ENCODE results near the gene ZNF511.
A peak's percentile ranks its signal among the peaks of the same experiment; 100 is the strongest.

Gene ZNF511

DNA sequence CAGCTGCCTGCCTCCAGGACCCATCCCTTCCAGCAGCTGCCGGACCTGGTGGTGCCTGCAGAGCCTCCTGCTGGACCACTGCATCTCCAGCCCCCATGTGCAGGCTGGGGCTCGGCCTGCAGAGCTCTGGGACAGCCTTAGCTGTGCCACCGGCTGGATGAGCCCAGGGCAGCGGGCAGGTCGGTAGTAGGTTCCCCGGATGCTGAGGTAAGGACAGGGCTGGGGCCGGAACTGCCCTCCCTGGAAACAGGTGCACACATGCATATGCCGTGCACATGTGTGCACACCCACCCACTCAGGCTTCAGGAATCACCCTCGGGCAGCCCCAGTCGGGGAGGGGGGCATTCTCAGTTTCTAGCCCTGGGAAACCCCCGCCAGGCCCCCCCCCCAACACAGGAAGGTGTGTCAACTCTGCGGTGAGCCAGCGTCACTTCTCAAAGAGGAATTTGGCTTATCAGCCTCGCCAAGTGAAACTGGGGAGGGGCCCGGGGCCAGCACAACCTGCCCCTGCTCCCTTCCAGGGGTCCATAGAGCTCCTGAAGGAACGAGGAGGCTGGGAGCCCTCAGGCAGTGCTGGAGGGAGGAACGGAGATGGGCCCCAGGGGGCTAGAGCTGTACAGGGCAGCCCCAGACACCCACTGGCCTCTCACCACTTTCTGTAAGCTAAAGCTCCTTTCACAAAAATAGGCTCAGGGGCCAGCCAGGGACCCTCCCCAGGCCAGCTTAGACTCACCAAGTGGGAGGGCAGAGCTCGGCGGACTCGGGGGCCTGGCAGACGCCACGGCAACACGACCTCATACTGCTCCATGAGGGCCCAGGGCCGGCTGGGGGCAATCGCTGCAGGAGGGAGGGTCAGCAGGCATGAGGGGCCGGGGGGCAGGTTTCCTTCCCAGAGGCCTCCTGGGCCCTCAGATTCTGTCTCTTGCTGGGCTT lies 33.7 kb upstream of the ZNF511 start:
- peak; percentile 81 for DNase-seq (ENCODE audit: low read depth)

DNA sequence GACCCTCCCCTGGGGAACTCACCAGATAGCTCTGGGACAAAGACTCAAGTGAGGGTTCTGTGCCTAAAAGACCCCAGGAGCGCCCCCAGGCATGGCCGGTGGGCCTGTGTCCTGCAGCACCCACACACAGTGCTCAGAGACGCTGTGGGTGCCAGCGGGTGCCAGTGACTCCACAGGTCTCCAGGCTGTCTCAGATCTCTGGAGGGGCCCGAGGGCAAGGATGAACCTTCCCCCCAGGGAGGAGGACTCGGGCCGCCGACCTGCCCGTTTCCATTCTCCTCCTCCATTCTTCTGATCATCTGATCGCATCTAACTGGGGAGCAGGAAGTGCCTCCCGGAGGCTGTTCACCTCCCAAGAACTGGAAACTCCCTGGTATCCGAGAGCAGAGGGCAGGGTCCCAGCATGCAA lies 33.0 kb upstream of the ZNF511 start:
- DNase-seq (ENCODE audit: low read depth) = no peak

DNA sequence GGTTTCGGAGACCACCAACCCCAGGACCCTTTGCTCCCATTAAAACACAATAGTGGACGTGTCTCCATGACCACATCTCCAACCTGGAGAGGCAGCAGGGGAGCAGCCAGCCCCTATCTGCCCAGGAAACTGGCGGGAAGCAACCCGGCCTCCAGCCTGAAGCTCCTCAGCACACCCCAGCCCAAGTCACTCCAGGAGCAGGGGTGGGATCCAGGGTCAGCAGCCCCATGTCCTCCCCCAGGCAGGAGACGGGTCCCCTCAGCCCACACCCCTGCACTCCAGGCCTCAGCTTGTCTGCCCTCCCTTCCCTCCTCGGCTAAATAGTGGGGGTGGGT lies 32.6 kb upstream of the ZNF511 start:
- no peak for DNase-seq (ENCODE audit: low read depth)

DNA sequence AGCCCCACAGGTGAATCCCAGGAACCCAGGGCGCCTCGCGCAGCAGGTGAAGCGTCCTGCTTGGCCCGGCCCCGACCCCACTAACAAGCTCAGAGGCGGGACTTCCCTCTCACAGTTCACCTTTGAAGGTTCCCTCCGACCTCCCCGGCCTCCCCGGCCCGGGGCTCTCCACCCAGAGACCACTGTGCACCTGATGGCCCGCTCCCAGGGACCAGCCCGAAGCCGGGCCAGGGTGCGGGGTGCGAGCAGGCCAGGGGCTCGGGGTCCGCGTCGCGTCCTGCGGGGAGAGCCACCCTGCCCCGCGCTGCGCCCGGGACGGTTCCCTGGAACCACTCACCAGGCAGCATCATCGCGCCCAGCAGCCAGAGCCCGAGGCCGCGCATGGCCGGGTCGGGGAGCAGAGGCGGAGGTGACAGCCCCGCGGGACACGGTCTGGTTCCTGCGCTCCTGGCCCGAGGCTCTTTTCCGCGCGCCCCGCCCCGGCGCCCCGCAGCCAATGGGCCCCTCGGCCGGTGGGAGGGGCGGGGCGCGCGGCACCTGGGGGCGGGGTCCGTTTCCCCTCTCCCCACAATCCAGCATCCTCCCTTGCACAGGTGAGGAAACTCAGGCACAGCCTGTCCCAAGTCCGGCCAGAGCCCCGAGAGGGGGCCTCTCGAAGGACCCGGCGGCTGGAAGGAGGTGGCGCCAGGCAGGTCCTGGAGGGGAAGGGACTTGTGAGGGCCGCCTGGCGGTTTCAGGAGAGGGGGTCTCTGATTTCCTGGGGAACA lies 32.1 kb upstream of the ZNF511 start, which contains the start of gene ADAM8:
Gene ADAM8, minus strand, starts transcription at position 434 of the 767 bp plus-strand sequence. Its CDS starts 51 bp downstream, at position 383.
- no peak for DNase-seq (ENCODE audit: low read depth)

DNA sequence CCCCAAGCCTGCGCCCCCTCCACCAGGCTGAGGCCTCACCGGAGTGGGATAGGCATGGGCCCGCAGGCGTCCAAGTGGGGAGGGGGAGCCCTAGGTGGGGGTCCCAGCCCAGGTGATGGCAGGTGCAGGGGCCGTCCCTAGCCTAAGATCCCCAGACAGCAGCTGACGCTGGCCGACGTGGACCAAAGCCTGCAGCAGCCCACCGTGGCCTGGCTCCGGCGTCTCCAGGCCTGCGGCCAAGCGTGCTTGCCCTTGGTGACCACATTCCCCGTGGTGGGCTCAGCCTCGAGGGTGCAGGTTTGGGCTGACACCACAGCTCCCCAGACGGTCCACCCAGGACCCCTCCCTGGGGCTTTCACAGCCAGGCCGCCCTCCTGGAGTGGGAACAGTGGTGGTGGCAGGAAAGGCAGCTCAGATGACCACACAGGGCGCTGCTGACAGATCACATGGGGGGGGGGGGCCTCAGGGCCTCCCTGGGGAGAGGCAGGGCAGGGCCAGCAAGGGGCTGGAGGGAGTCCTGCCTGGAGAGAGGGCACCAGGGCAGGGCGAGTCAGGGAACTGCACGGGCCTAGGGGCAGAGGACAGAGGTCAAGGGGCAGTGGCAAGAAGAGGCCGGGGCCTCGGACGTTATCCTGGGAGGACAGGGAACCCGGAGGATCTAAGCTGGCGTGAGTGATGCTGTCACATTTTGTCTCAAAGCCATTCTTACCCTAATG lies 31.3 kb upstream of the ZNF511 start:
- DNase-seq (ENCODE audit: low read depth) = no peak

DNA sequence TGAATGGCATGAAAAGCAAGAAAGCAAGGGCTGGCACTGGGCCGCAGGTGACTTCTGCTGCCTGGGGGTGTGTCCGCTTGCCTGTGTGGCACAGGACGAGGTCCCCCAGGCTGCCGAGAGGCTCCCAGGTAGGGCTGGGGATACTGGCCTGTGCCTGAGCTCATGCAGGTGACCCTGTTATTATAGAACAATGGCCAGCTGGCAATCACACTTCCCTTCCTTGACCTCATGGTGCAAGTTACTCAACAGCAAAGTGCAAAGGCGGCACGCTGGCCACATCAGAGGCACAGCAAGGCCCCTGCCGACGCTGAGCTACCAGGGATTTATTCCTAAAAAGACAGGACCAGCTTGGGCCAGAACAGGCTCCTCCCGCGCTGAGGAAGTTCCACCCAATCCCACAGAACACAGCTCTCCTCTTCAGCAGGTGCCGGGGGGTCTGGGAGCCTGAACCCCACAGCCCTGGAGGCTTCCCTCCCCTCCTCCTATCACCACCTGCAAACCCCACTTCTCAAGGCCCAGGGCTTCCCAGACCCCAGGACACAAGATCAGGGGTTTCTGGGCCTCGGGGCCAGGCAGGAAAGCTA lies 30.6 kb upstream of the ZNF511 start:
- no peak for DNase-seq (ENCODE audit: low read depth)

DNA sequence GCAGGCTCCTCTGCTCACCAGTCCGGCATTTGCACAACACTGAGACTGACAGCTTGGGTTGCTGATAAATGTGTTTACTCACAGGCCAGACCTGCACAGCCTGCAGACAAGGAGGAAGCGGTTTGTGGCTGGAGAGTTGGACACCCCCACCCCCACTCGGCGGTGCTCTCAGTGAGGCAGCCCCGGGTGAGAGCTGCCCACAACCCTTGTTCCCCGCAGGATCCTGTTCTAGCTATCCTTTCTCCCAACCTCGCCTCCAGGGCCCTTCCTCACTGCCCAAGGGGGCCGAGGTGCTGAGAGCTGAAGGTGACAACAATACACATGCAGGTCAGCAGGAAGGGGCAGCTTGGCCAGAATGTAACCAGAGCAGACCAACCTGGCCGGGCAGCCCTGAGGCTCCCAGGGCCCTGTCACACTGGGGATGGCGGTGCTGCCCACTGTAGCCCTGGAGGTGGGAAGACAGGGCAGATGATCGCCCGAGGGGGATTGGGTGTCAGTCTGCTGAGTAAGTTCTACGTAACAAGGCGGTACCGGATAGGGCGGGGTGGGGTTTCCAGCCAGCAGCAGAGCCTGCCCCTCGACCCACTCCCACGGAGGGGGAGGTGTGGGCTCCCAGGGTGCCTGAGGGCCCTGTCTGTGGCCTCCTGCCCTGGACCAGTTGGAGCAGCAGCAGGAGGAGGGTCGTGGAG lies 30.0 kb upstream of the ZNF511 start:
- DNase-seq (ENCODE audit: low read depth) = no peak

DNA sequence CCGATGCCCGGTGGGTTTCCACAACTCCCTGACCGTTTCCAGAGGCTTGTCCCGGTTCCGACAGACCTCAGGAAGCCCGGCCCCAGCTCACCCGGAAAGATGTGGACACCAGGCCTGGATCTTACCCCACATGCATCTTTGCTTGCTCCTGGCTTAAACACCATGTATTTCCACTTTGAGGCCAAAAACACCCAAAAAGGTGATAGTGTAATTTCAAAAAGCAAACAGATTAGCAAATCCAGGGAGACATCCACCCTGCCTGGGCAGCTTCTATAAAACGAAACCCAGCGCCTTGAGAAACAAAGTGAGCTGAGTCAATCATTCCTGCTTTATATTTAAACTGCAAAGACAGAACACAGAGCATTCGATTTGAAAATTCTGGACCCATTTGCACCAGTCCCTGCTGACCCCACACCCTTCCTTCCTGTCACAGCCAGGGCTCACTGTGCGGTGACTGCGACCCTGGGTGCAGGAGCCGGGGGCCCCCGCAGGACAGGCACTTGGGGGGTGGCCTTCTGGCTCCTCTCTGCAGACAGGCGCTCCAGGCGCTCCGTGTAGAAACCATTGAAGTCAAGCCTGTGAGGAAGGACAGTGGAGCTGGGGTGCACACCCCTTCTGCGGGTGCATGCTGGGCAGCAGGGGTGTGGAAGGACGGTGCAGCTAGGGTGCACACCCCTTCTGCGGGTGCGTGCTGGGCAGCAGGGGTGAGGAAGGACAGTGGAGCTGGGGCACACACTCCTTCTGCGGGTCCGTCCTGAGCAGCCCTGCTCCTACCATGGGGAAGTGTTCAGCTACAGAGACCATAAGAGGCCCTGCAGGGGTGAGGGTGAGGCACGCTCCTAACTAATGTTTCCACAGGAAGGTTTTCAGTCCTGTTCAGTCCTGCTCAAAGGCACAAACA lies 29.1 kb upstream of the ZNF511 start:
- DNase-seq (ENCODE audit: low read depth) = no peak

DNA sequence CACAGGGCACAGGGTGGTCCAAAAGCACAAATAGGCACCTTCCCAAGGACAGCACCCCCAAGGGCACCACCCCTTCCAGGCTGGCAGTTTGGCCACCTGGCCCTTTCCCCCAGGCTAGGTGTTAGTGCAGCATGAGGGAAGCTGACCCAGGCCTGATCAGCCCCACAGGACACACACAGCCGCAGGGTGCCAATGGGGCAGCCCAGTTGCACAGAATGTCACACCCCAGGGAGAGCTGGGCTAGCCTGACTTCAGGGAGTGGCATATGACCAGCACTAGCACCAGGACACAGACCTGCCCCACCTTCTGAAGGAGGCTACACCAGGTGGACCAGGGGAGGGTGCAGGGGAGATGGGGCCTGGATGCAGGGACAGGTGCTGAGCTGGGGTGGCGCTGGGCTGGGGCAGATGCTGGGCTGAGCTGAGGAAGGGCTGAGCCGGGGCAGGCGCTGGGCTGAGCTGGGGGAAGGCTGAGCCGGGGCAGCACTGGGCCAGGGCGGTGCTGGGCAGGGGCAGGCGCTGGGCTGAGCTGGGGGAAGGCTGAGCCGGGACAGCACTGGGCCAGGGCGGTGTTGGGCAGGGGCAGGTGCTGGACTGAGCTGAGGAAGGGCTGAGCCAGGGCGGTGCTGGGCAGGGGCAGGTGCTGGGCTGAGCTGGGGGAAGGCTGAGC lies 28.2 kb upstream of the ZNF511 start:
- DNase-seq (ENCODE audit: low read depth) = no peak

DNA sequence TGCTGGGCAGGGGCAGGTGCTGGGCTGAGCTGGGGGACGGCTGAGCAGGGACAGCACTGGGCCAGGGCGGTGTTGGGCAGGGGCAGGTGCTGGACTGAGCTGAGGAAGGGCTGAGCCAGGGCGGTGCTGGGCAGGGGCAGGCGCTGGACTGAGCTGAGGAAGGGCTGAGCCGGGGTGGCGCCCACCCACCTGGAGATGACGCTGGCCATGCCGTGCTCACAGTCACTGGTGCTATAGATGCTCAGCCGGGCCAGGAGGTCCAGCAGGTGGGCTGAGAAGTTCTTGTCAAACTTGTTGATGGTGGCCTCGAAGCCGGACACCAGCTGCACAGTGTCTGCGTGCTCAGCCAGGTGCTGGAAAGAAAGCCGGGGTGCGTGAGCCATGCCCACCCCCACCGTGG lies 27.6 kb upstream of the ZNF511 start:
- DNase-seq (ENCODE audit: low read depth) = no peak

DNA sequence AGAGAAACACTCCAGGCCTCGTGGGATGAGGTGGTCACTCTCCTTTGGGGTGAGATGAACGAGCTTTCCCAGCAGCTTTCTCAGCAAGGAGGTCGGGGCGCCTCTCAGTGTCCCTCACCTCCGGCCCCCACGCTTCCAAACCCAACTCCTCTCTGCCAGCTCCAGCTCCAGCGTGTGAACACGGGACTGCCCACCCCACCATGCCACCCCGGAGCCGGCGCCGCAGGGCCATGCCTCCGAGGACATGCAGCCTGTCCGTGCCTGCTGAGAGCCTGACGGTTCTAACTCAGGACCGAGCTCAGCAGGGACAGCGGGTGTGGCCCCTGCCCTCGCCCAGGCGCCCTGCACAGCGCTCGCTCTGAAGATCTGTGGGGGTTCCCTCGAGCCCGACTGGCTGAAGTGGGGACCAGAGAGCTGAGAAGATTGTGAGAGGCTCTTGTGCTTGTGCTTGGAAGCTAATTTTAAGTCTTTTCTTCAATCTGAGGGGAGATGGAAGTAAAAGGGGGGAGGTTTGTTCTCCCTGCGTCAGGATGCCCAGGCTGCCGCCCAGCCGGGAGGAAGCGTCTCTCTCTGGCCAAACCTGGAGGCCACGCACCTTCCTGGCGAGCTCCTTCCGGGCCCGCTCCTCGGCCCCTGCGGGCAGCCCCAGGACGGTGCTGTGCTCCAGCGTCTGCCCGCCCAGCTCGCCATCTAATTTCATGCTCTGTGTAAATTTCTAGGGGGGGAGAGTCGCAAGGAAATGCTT lies 26.9 kb upstream of the ZNF511 start:
- no peak for DNase-seq (ENCODE audit: low read depth)

DNA sequence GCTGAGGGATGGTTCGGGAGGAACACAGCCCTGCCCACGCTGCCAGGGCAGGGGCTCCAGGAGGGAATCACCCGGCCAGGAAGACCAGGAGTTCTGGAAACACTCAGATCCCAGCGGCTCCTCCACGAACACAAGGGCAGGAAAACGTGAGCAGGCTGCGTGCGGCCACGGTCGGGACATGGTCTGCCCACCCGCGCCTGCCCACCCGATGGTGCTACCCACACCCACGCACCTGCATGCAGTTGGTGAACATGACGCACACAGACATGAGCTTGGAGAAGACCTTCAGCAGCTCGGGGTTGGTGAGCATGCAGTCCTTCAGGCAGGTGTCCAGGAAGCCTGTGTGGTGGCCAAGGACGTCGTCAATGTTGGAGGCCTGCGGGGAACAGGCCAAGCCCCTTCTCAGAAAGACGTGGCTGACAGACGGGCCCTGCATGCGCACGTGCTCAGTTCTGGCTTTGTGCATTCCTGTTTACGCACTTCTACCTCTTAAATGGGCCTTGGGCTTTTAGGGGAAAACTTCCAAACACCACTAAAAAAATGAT lies 25.8 kb upstream of the ZNF511 start:
- no peak for DNase-seq (ENCODE audit: low read depth)

DNA sequence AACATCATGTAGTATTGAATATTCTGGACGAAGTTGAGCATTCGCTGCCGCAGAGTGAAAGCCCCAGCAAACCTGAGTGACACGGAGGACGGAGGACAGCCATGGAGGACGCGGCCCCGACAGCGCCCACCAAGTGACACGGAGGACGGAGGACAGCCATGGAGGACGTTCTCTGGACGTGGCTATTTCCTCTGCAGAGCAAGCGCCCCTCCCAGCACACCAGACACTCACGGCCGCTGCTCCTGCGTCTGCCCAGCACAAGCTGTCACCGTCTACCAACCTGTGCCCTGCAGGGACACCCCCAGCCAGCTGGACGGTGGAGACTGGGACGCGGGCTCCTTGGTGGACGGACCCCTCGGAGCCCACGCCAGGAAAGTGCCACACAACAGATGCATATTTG lies 24.8 kb upstream of the ZNF511 start:
- no peak for DNase-seq (ENCODE audit: low read depth)

DNA sequence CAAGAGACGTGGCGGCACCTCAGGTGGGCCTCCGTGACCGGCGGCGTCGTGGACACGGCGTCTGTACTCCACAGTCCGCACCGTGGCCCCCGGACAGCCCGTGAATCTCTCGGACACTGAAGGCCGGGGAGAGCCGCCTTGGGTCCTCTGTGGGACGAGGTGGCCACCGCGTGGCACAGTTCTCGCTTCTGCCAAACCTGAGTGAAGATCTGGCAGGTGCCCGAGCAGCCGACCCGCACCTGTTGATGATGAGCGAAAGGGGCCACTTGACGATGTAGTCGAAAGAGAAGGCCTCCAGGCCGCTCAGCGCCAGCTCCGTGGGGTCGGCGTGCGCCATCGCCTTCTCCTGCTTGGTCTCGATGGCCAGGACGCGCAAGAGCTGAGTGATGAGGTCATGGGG lies 23.5 kb upstream of the ZNF511 start:
- no peak for DNase-seq (ENCODE audit: low read depth)

DNA sequence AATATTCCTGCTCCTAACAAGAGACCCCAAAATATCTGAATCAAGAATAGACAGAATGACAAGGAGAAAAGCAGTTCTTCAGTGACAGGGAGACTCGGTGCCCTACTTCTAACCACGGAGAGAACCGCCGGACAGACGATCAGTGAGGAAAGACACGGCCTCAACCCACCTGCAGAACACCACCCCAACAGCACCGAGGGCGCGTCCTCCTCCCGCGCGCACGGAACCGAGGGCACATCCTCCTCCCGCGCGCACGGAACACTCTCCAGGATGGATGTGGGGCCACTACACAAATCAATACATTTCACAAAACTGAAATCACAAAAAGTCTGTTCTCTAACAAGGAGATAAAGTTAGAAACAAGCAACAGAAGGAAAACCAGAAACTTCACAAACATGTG lies 22.3 kb upstream of the ZNF511 start:
- no peak for DNase-seq (ENCODE audit: low read depth)

DNA sequence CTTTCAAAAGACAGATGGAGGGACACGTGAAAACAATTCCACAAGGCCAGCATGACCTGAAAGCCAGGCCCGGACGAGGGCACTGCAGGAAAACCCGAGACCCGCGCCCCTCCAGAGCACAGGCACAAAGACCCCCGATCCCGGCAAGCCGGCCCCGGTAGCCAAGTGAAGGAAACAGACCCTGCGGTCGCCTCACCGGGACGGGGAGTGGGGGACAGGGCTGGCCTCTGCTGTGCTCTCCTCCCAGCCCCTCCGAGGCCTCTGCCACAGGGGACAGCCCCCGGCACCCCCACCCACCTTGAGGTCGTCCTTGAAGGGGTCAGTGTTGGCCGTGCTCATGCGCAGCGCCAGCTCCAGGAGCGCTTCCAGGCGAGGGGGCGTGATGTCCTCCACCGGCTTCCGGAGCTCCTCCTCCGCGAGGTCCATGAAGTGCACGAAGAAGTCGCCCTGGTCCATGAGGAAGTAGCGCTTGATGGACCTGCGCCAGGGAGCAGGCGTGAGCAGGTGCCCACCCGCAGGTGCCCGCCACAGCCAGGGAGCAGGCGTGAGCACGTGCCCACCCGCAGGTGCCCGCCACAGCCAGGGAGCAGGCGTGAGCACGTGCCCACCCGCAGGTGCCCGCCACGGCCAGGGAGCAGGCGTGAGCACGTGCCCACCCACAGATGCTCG lies 20.7 kb upstream of the ZNF511 start:
- no peak for DNase-seq (ENCODE audit: low read depth)

DNA sequence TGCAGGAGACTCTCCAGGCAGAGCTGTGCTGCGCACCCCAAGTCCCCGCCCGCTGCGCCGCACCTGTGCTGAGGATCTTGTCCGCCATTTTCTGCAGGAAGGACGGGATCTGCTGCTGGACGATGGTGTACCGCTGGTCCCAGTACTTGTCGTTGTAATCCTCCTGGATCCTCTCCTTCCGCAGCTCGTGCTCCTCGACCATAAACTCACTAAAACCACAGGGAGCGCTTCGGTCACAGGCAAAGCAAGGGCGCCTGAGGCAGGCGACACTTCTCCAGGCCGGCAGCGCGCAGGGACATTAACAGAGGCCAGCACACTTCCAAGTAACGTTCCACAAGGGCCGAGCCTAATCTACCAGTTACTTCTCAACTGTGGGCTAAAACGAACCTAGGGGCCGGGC lies 19.0 kb upstream of the ZNF511 start:
- no peak for DNase-seq (ENCODE audit: low read depth)

All from activated gamma-delta T cell treated with anti-CD3 and anti-CD28 coated beads, Interleukin-2, amount 50 U/mL, for 16 hours (primary cell).